IgD-negative memory B cell (primary cell): ENCODE data around the gene SDHA. TPM values are rescaled to one million over a fixed set of nuclear protein-coding genes. Genes with fewer than 3 reads are reported as not detected.
A peak's percentile ranks its signal among the peaks of the same experiment; 100 is the strongest.
"Not testable (repeated sequence)": the region's sequence is repeated elsewhere in the genome, so short reads cannot be mapped to it uniquely, and the experiment has no call there.

Experiments
- H3K27ac Mint-ChIP-seq, 3 donors: one replicate each; pipeline ENCODE4 v1.8.0; 2020 to 2022; ENCODE audit warnings: mild to moderate bottlenecking in 3 of 3, mixed read lengths in 3 of 3, moderate library complexity in 1 of 3
- H3K27me3 Mint-ChIP-seq: one replicate; pipeline ENCODE4 v1.8.0; 2021; ENCODE audit warnings: mixed read lengths
- H3K36me3 Mint-ChIP-seq: one replicate; pipeline ENCODE4 v1.8.0; 2020; ENCODE audit warnings: mild to moderate bottlenecking, mixed read lengths
- H3K4me1 Mint-ChIP-seq, 3 donors: one replicate each; pipeline ENCODE4 v1.8.0; 2020 to 2022; ENCODE audit warnings: mixed read lengths in 3 of 3, mild to moderate bottlenecking in 1 of 3
- H3K4me3 Mint-ChIP-seq, 4 donors: one replicate each; pipeline ENCODE4 v1.8.0; 2020 to 2022; ENCODE audit warnings: mild to moderate bottlenecking in 4 of 4, mixed read lengths in 4 of 4, moderate library complexity in 3 of 4
- H3K9me3 Mint-ChIP-seq, 3 donors: one replicate each; pipeline ENCODE4 v1.8.0; 2020 to 2021; ENCODE audit warnings: mixed read lengths in 3 of 3, mild to moderate bottlenecking in 1 of 3
- polyA plus RNA-seq: library from polyadenylated mRNA; unstranded; fragments of 300-500 nt; fragmentation: Illumina TruSeq; gene quantifications from one replicate; pipeline ENCODE4 v1.2.3, GENCODE V29; 2021

Gene SDHA
- polyA plus RNA-seq, 1 donor from 2014 or later = 177 TPM

- peaks cover 7 to 13% (median 12%) of the 10 kb centered on the region in 3 donors for H3K4me1 Mint-ChIP-seq
- H3K36me3 Mint-ChIP-seq, H3K27ac Mint-ChIP-seq, H3K9me3 Mint-ChIP-seq, H3K4me3 Mint-ChIP-seq, H3K27me3 Mint-ChIP-seq: not testable (repeated sequence)
Measured at GRCh38 chr5:297991-298736, 80.0 kb downstream of the SDHA start.

- peaks cover 7 to 15% (median 12%) of the 10 kb centered on the region in 3 donors for H3K4me1 Mint-ChIP-seq
- H3K36me3 Mint-ChIP-seq = peaks cover 2% of the 10 kb centered on the region
Measured at GRCh38 chr5:298737-299125, 80.6 kb downstream of the SDHA start.

GRCh38 chr5:299921-300320, 81.8 kb downstream of the SDHA start:
- peak overlapping the region in 1 of 3 donors; percentile 27 for H3K27ac Mint-ChIP-seq
- not testable (repeated sequence) for H3K4me3 Mint-ChIP-seq, H3K9me3 Mint-ChIP-seq, H3K27me3 Mint-ChIP-seq, H3K36me3 Mint-ChIP-seq
- peaks cover 7 to 15% (median 12%) of the 10 kb centered on the region in 3 donors for H3K4me1 Mint-ChIP-seq

More at GRCh38 chr5:298737-299125, 80.6 kb downstream of the SDHA start:
- no peak overlapping the region for H3K4me3 Mint-ChIP-seq
- H3K27me3 Mint-ChIP-seq = no peaks in the 10 kb centered on the region
- H3K9me3 Mint-ChIP-seq = no peaks in the 10 kb centered on the region
- no peak overlapping the region for H3K27ac Mint-ChIP-seq

GRCh38 chr5:300691-301435, 82.7 kb downstream of the SDHA start:
- peaks cover 7 to 15% (median 12%) of the 10 kb centered on the region in 3 donors for H3K4me1 Mint-ChIP-seq
- not testable (repeated sequence) for H3K27me3 Mint-ChIP-seq, H3K27ac Mint-ChIP-seq, H3K9me3 Mint-ChIP-seq, H3K4me3 Mint-ChIP-seq, H3K36me3 Mint-ChIP-seq

- H3K9me3 Mint-ChIP-seq, H3K27ac Mint-ChIP-seq: not testable (repeated sequence)
Measured at GRCh38 chr5:302416-302815, 84.3 kb downstream of the SDHA start.

GRCh38 chr5:302966-303365, 84.8 kb downstream of the SDHA start:
- Mint-ChIP-seq H3K36me3 (peaks cover 2% of the 10 kb centered on the region), H3K27ac (no peak overlapping the region), H3K9me3 (no peaks in the 10 kb centered on the region), H3K4me3 (no peak overlapping the region), H3K27me3 (no peaks in the 10 kb centered on the region), H3K4me1 (peaks cover 6 to 12% (median 7%) of the 10 kb centered on the region in 3 donors)

More at GRCh38 chr5:302416-302815, 84.3 kb downstream of the SDHA start:
- H3K36me3 Mint-ChIP-seq, H3K4me3 Mint-ChIP-seq, H3K27me3 Mint-ChIP-seq: not testable (repeated sequence)
- H3K4me1 Mint-ChIP-seq = peaks cover 7 to 13% (median 9%) of the 10 kb centered on the region in 3 donors

- Mint-ChIP-seq H3K27ac (peak overlapping the region in 1 of 3 donors; percentile 57), H3K4me1 (peaks cover 6 to 12% (median 7%) of the 10 kb centered on the region in 3 donors)
- not testable (repeated sequence) for H3K4me3 Mint-ChIP-seq, H3K9me3 Mint-ChIP-seq, H3K36me3 Mint-ChIP-seq, H3K27me3 Mint-ChIP-seq
Measured at GRCh38 chr5:303741-304140, 85.6 kb downstream of the SDHA start.

- H3K4me1 Mint-ChIP-seq = peaks cover 6 to 10% (median 7%) of the 10 kb centered on the region in 3 donors
- H3K36me3 Mint-ChIP-seq = peaks cover 4% of the 10 kb centered on the region
- no peaks in the 10 kb centered on the region for H3K27me3 Mint-ChIP-seq
- no peak overlapping the region for H3K4me3 Mint-ChIP-seq
- H3K27ac Mint-ChIP-seq = no peak overlapping the region
- no peaks in the 10 kb centered on the region for H3K9me3 Mint-ChIP-seq
Measured at GRCh38 chr5:305050-305449, 86.9 kb downstream of the SDHA start.

GRCh38 chr5:305459-305858, 87.3 kb downstream of the SDHA start:
- Mint-ChIP-seq H3K27ac (no peak overlapping the region), H3K27me3 (no peaks in the 10 kb centered on the region), H3K36me3 (peaks cover 4% of the 10 kb centered on the region), H3K4me1 (peaks cover 6 to 10% (median 7%) of the 10 kb centered on the region in 3 donors), H3K9me3 (no peaks in the 10 kb centered on the region), H3K4me3 (no peak overlapping the region)

GRCh38 chr5:306011-306805, 88.1 kb downstream of the SDHA start:
- peaks cover 4 to 10% (median 4%) of the 10 kb centered on the region in 3 donors for H3K4me1 Mint-ChIP-seq
- no peaks in the 10 kb centered on the region for H3K9me3 Mint-ChIP-seq
- H3K4me3 Mint-ChIP-seq = no peak overlapping the region
- H3K27me3 Mint-ChIP-seq = no peaks in the 10 kb centered on the region
- peaks cover 4% of the 10 kb centered on the region for H3K36me3 Mint-ChIP-seq
- H3K27ac Mint-ChIP-seq = no peak overlapping the region

Other genes with a start within 250 kb of the SDHA start
- not detected for gene PLEKHG4B, start 126.2 kb upstream of the SDHA start, polyA plus RNA-seq
- not detected for gene LRRC14B, start 26.8 kb upstream of the SDHA start, polyA plus RNA-seq
- gene CCDC127, start 167 bp upstream of the SDHA start, polyA plus RNA-seq = 5.1 TPM
- 179 TPM for gene PDCD6, start 53.3 kb downstream of the SDHA start, polyA plus RNA-seq
- 0.05 TPM for gene AHRR, start 103.4 kb downstream of the SDHA start, polyA plus RNA-seq
- 25.8 TPM for gene EXOC3, start 224.9 kb downstream of the SDHA start, polyA plus RNA-seq